ENCODE data around the gene PACRG.

PACRG gene

GRCh38 chr6:162798546-162799266 is 70.9 kb downstream of the PACRG start:
- DNase-seq: no peak

GRCh38 chr6:162814426-162814973 is 86.7 kb downstream of the PACRG start:
- no peak for DNase-seq

GRCh38 chr6:162817196-162817595 is 89.4 kb downstream of the PACRG start:
- DNase-seq: no peak

- no peak for DNase-seq
Observed at GRCh38 chr6:162819284-162819683, 91.5 kb downstream of the PACRG start.

GRCh38 chr6:162821102-162821501 is 93.3 kb downstream of the PACRG start:
- DNase-seq: no peak

- DNase-seq: no peak
Observed at GRCh38 chr6:162825597-162825996, 97.8 kb downstream of the PACRG start.

GRCh38 chr6:162829013-162829742 is 101.4 kb downstream of the PACRG start:
- DNase-seq: no peak

- DNase-seq: no peak
Observed at GRCh38 chr6:162833776-162834175, 106.0 kb downstream of the PACRG start.

GRCh38 chr6:162845972-162846371 is 118.2 kb downstream of the PACRG start:
- DNase-seq: no peak

- DNase-seq: no peak
Observed at GRCh38 chr6:162846723-162847122, 118.9 kb downstream of the PACRG start.

GRCh38 chr6:162849269-162849668 is 121.5 kb downstream of the PACRG start:
- no peak for DNase-seq

- no peak for DNase-seq
Observed at GRCh38 chr6:162852192-162852591, 124.4 kb downstream of the PACRG start.

- no peak for DNase-seq
Observed at GRCh38 chr6:162852840-162853577, 125.2 kb downstream of the PACRG start.

GRCh38 chr6:162854228-162854627 is 126.5 kb downstream of the PACRG start:
- DNase-seq: no peak

GRCh38 chr6:162854734-162855191 is 127.0 kb downstream of the PACRG start:
- DNase-seq: no peak

GRCh38 chr6:162856885-162857284 is 129.1 kb downstream of the PACRG start:
- DNase-seq: no peak

GRCh38 chr6:162857326-162857725 is 129.6 kb downstream of the PACRG start:
- DNase-seq: no peak

- no peak for DNase-seq
Observed at GRCh38 chr6:162862462-162862861, 134.7 kb downstream of the PACRG start.

- DNase-seq: no peak
Observed at GRCh38 chr6:162862941-162863340, 135.2 kb downstream of the PACRG start.

- DNase-seq: no peak
Observed at GRCh38 chr6:162863821-162864220, 136.0 kb downstream of the PACRG start.

GRCh38 chr6:162864911-162865310 is 137.1 kb downstream of the PACRG start:
- no peak for DNase-seq

- no peak for DNase-seq
Observed at GRCh38 chr6:162866656-162867055, 138.9 kb downstream of the PACRG start.

GRCh38 chr6:162868397-162868796 is 140.6 kb downstream of the PACRG start:
- no peak for DNase-seq

Measured in stimulated activated CD4-positive, alpha-beta T cell treated with anti-CD3 and anti-CD28 coated beads, Interleukin-4, amount 100 ng/mL, for 4 hours (primary cell).